Measurements from ENCODE around the gene MAGEA9B.
"Not testable (repeated sequence)": the region's sequence is repeated elsewhere in the genome, so short reads cannot be mapped to it uniquely, and the experiment has no call there.

The MAGEA9B gene

DNA sequence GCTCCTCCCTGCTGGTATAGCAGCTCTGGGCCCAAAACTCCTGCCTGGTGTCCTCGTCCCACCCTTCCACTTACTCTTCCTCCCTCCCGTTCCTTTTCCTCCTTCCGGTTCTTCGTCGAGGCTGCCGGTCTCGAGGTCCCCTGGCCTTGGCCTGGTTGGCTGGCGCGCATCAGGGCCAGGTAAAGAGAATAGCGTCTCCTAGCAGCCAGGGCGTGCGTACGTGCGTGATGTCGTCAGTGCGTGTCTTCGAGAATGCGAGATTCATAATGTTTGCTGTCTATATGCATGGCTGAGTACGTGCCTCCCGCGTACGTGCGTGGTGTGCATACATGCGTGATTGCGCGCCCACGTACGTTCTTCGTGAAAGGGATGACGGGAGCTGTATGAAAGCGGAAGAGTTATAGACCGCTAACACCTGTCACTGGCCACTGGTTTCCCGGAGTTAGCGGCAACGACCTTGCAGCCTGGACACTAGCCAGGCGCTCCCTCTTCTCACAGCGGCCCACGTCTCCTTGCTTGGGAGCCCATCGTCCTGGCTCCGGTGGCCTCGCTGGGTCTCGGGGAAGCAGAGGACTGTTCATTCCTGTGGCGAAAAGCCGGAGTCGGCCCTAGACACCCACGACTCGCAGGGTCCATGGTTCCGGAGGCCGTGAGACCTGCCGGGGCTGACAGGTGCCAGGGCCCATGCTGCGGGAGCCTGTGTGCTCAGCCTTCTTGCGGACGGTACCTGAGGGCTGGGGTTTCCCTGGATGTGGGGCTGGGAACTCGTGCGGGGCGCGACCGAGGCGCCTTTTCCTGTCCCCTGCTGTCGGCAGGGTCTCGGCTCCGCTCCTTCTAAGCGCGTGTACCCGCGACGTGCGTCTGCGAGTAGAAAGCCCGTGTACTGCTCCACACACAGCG is 46.4 kb downstream of the MAGEA9B start, which contains the start of gene EOLA1:
EOLA1 (plus strand) TSS at position 392 of the 900 bp plus-strand sequence. CDS start 4,619 bp downstream, outside the sequence.
- TF ChIP-seq, protein P1, sequence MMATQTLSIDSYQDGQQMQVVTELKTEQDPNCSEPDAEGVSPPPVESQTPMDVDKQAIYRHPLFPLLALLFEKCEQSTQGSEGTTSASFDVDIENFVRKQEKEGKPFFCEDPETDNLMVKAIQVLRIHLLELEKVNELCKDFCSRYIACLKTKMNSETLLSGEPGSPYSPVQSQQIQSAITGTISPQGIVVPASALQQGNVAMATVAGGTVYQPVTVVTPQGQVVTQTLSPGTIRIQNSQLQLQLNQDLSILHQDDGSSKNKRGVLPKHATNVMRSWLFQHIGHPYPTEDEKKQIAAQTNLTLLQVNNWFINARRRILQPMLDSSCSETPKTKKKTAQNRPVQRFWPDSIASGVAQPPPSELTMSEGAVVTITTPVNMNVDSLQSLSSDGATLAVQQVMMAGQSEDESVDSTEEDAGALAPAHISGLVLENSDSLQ (IDR thresholded peaks at IDR 0.05): peak; percentile 87
- peak; percentile 9; the same call in 1 of the 2 replicates for TF ChIP-seq CTBP1 (IDR thresholded peaks at IDR 0.05; ENCODE audit: borderline replicate concordance)
- TF ChIP-seq SP1 (IDR thresholded peaks at IDR 0.05): no peak
- no peak for TF ChIP-seq FOXM1 (IDR thresholded peaks at IDR 0.05; ENCODE audit: borderline replicate concordance)
- TF ChIP-seq L3MBTL2 (conservative IDR thresholded peaks at IDR 0.05): peak; percentile 88
- peak; percentile 99 for TF ChIP-seq TARDBP (IDR thresholded peaks at IDR 0.05)
- DNase-seq (ENCODE audit: extremely low spot score): peak; percentile 84
- CTCF ChIA-PET: interaction anchor here (0.5 kb wide), 1 partner anchor 12 kb away, joined by 4 read pairs; no protein-coding TSS in a partner anchor
- POLR2A ChIA-PET: interaction anchor here (1.0 to 2.4 kb wide), 4 partner anchors 28 to 398 kb away, joined by 3 to 8 read pairs (median 6); partner anchors contain the start of genes EOLA2 and IDS

GRCh38 chrX:149540131-149540620 is 47.1 kb downstream of the MAGEA9B start:
- ChIA-PET POLR2A (interaction anchor here (1.0 to 2.4 kb wide), 4 partner anchors 27 to 398 kb away, joined by 3 to 8 read pairs (median 6); partner anchors contain the start of genes EOLA2 and IDS), CTCF (interaction anchor here (0.5 to 1.2 kb wide), 2 partner anchors 11 to 28 kb away, joined by 3 to 4 read pairs; no protein-coding TSS in a partner anchor)
- DNase-seq (ENCODE audit: extremely low spot score): peak; percentile 93
- peak; percentile 25; the same call in 1 of the 2 replicates for TF ChIP-seq SP1 (IDR thresholded peaks at IDR 0.05)
- no peak for TF ChIP-seq ZNF384 (IDR thresholded peaks at IDR 0.05)

- ChIA-PET CTCF (interaction anchor here (1.1 to 1.2 kb wide), 2 partner anchors 12 to 27 kb away, joined by 3 read pairs; no protein-coding TSS in a partner anchor), POLR2A (interaction anchor here (2.0 to 2.4 kb wide), 3 partner anchors 27 to 399 kb away, joined by 5 to 8 read pairs (median 6); partner anchors contain the start of genes EOLA2 and IDS)
- DNase-seq (ENCODE audit: extremely low spot score): peak; percentile 85
- TF ChIP-seq SP1 (IDR thresholded peaks at IDR 0.05) (no peak), FOXA1 (IDR thresholded peaks at IDR 0.05) (no peak), BHLHE40 (IDR thresholded peaks at IDR 0.05; ENCODE audit: borderline replicate concordance) (no peak), SUZ12 (IDR thresholded peaks at IDR 0.05) (no peak), LEF1 (IDR thresholded peaks at IDR 0.05; ENCODE audit: borderline replicate concordance) (no peak), FOXK2 (IDR thresholded peaks at IDR 0.05) (no peak), FOXM1 (IDR thresholded peaks at IDR 0.05; ENCODE audit: borderline replicate concordance) (no peak), ARNT (IDR thresholded peaks at IDR 0.05) (no peak), HDGF (IDR thresholded peaks at IDR 0.05; ENCODE audit: borderline replicate concordance) (no peak), ZNF384 (IDR thresholded peaks at IDR 0.05) (no peak), CTBP1 (IDR thresholded peaks at IDR 0.05; ENCODE audit: borderline replicate concordance) (no peak), L3MBTL2 (conservative IDR thresholded peaks at IDR 0.05) (no peak), TARDBP (IDR thresholded peaks at IDR 0.05) (no peak), NFRKB (IDR thresholded peaks at IDR 0.05) (no peak)
- TF ChIP-seq, protein P1 (IDR thresholded peaks at IDR 0.05): no peak
Measured at GRCh38 chrX:149539283-149540130, 47.8 kb downstream of the MAGEA9B start.

GRCh38 chrX:149537474-149537873 is 49.8 kb downstream of the MAGEA9B start:
- POLR2A ChIA-PET; CTCF ChIA-PET; DNase-seq (ENCODE audit: extremely low spot score): not testable (repeated sequence)

GRCh38 chrX:149534926-149535602 is 52.2 kb downstream of the MAGEA9B start:
- CTCF ChIA-PET; DNase-seq (ENCODE audit: extremely low spot score); POLR2A ChIA-PET: not testable (repeated sequence)

DNA sequence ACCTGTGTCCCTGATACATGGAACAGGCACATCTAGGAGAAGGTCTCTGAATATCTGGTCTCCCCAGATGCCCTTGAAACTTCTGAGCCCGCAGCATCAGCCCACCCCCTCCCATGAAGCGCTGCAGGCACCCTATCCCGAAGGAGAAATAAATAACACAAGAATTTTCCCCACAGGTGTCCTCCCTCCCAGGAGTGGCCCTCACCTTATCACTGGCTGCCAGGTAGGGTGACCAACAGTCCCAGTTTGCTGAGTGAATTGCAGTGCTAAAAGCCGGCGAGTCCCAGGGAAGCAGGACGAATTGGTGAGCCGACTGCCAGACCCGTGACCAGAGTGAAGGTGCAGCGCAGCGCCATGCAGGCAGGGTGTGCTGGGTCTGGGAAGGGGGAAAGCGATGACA is 53.3 kb downstream of the MAGEA9B start:
- CTCF ChIA-PET; POLR2A ChIA-PET; DNase-seq (ENCODE audit: extremely low spot score): not testable (repeated sequence)

- DNase-seq (ENCODE audit: extremely low spot score); CTCF ChIA-PET; POLR2A ChIA-PET: not testable (repeated sequence)
Measured at GRCh38 chrX:149532868-149533267, 54.4 kb downstream of the MAGEA9B start.
